ENCODE results near the gene KCNIP3.
"Not testable (repeated sequence)": the region's sequence is repeated elsewhere in the genome, so short reads cannot be mapped to it uniquely, and the experiment has no call there.

The KCNIP3 gene

DNA sequence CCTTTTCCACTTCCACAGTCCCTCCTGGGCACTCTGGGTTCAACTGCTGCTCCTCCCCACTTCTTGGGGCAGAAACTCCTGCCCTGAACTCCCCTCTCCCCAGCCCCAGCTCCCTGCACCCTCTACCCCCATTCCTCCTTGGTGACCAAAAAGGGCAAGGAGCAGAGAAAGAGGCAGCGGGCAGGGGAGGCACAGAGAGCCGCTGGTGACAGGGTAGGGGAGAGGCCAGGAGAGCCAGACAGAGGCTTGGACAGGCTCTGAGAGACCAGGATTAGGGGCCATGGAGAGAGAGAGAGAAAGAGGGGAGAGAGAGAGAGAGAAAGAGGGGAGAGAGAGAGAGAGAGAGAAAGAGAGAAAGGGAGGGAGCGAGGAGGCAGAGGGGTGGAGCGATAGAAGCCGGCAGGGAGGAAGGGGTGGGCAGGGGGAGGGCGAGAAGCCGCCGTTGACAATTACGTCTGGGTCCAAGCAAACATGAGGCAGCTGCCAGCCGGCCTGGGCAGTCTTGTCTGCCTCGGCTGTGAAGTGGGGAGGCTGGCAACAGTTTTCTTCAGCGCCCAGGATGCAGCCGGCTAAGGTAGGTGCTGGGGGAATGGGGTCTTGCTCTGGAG is at the start of gene KCNIP3:
TSS of gene KCNIP3 (plus strand) at position 468 of the 608 bp plus-strand sequence. CDS start at position 560, 92 bp downstream.
- DNase-seq (ENCODE audit: low read depth in 2 of 2): no peak

DNA sequence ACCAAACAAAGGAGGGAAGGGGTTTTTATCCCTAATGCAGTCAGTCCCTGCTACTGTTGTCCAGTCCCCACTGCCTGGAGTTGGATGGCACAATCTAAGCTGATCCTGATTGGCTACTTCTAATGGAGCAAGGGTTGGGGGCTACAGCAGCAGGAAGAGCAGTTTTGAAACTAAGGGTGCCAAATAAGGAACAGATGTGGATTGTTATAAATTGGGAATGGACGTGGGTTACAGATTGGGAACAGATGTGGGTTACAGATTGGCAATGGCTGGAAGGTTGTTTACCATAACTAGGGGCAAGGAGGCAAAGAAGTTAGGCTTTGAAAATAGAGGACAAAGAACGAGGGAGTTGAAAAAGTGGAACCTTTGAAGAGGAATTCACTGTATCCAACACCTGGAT is 38.9 kb upstream of the KCNIP3 start:
- DNase-seq (ENCODE audit: low read depth in 2 of 2): no peak

DNA sequence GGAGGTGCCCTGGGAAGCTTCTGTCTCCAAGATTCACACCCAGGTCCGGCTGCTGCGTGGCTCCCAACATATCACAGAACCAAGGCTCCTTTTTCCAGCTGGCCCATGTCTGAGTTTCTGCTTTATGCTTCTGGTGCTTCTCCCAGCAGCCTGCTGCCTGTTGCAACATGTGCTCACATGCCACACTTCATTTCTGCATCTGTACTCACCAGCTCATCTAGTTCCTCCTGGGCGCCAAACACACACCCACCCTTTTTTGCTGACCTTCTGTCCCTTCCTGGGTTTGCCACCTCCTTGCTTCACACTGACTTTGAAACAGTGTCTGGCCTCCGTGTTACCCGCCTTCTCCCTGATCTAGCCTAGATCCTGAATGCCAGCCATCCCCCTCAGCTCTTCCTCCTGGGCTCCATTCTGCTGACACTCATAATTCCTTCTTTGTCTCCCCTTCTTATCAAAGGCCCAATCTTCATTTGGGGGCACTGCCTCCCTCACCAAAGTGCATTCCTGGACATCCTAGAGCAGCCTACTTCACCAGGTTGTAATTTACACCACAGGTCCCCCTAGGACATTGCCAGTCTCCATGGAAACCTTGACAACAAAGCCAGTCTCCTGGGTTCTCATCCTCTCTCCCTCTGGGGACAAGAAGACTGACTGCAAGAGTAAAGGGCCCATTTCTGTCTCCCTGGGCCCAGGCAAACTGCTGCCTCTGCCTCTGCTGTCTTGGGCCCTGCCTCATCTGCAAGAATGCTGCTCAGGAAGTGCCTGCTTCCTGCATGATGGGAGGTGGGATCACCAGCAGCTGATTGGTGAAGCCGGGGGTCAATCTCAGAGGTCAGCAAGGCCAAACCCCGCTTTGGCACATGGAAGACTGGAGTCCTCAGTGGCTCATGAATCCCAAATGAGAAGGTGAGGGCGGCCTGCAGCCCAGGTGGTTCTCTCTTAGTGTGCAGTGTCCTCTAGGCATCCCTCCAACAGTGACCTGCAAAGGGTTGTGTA is 36.8 kb upstream of the KCNIP3 start:
- no peak for DNase-seq (ENCODE audit: low read depth in 2 of 2)

DNA sequence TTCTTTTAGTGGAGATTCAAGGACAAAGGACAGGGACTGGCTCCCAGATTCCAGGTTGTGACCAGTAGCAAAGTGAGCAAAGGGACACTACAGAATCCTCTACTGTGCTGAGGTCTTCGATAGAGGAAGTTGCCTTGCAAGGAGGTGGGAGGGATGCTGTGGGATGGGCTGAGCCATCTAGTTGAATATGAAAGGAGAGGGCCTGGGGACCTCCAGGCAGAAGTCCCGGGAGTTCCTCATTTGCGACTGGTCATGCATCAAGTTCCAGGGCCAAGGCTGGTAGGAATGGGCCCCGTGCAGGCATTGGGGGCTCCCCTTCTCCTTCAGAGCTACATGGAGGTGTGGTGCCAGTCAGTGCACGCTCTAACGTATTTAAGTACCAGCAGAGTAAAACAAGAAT is 35.5 kb upstream of the KCNIP3 start:
- no peak for DNase-seq (ENCODE audit: low read depth in 2 of 2)

DNA sequence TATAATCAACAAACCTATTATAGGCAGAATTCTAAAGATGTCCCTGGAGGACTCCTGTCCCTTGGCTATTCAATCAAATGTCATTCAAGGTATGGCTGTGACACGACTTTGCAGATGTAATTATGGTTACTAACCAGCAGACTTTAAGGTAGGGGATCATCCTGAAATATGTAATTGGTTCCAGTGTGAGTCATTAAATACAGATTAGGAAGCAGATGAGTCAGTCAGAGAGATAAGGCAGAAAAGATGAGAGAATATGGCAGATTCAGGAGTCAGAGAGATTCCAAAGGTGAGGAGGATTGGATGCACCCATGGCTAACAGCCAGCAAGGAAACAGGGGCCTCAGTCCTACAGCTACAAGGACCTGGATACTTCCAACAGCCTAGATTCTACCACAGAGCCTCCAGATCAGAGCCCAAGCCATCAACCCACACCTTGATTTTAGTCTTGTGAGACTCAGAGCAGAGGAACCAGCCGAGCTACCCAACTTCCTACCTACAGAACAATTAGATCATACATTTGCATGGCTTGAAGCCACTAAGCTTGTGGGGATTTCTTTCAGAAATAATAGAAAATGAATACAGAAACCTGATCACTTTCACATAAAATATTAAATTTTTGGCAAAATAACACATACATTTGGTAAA is 34.1 kb upstream of the KCNIP3 start:
- DNase-seq (ENCODE audit: low read depth in 2 of 2): no peak

DNA sequence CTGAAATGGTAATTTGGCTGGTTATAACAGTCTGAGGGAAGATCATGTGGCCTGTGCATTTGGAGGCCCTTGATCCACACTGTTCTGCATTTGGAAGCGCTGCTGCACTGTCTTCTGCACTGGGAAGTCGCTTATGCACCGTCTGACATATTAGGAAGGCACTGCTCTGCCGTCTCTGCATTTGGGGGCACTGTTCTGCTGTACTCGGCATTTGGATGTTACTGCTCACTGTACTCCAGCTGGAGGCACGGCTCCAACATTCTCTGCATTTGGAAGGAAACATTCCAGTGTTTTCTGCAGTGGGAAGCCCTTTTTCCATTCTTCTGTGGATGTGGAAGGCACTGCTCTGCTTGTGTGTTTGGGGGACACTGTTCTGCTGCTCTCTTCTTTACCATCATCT is 32.5 kb upstream of the KCNIP3 start:
- no peak for DNase-seq (ENCODE audit: low read depth in 2 of 2)

DNA sequence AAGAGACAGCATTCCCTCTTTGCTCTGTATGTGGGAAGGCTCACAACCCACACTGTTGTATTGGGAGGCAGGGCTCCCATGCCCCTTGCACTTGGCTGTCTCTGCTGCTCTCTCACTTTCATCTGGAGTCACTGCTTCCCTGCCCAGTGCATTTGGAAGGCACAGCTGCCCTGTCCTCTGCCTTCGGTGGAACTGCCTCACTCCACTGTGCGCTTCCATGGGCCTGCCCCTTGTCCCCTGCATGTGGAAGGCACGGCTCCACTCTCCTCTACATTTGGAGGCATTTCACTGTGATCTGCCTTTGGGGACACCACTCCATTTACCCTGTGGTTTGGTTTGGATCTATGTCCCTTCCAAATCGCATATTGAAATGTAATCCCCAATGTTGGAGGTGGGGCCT is 32.0 kb upstream of the KCNIP3 start:
- DNase-seq (ENCODE audit: low read depth in 2 of 2): no peak

DNA sequence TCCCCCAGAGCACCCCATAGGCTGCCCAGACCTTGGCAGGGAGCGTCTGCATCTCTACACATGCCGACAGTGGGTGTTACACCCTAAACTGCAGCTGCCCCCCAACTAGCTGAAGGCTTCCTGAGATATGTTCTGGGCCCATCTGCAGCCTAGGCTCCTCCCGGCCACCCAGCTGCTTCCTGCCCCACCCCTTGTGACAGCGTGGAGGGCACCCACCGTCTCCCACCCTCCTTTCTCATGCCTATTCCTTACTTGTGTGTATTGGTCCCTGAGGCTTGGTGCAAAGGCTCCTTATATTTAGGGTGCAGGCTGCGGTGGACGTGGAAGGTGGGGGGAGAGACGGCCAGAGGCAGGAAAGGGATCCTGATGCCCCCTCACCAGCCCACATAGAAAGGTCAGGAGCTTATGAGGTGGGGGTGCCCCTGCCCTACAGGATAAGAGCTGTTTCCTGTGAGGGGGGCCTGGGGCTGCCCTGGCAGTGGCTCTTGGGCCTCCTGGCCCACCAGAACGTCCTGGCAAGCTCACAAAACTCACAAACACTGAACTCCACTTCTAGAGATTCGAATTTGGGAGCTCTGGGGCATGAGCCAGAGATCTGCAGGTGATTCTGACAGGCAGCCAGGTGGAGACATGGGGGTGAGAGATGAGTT is 30.2 kb upstream of the KCNIP3 start:
- DNase-seq (ENCODE audit: low read depth in 2 of 2): no peak

DNA sequence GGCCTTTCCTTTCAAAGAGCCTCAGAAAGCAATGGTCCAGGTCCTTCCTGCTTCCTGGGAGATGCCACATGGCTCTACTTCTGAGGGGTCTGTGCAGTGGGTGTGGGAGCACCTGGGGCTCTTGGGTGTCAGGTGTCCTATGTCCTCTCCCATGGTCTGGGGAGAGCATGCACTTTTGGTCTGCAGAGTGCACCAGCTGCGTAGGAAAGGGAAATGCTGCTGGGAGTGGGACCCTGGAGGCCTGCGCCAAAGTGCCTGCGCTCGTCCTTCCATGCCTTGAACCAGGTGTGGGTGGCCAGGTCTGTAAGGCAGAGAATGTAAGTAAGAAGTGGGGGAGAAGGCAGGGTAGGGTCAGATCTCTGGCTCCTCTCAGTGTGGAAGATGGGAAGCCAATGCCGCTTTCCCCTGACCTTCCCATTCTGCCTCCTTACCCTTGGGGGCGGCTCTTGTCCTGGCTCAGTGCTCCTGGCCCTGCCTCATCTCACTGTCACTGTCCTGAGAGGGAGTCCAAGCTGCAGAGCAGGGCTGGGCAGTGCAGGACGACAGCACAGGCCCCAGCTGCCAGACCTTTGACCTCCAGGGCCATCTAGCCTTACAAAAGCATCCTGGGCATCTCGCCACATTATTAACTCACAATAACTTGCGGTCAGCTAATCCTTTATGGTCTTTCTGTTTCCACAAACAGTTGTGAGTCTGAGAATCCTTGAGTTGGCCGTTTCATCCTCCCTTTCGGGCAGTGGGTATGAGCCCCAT is 29.5 kb upstream of the KCNIP3 start:
- no peak for DNase-seq (ENCODE audit: low read depth in 2 of 2)

DNA sequence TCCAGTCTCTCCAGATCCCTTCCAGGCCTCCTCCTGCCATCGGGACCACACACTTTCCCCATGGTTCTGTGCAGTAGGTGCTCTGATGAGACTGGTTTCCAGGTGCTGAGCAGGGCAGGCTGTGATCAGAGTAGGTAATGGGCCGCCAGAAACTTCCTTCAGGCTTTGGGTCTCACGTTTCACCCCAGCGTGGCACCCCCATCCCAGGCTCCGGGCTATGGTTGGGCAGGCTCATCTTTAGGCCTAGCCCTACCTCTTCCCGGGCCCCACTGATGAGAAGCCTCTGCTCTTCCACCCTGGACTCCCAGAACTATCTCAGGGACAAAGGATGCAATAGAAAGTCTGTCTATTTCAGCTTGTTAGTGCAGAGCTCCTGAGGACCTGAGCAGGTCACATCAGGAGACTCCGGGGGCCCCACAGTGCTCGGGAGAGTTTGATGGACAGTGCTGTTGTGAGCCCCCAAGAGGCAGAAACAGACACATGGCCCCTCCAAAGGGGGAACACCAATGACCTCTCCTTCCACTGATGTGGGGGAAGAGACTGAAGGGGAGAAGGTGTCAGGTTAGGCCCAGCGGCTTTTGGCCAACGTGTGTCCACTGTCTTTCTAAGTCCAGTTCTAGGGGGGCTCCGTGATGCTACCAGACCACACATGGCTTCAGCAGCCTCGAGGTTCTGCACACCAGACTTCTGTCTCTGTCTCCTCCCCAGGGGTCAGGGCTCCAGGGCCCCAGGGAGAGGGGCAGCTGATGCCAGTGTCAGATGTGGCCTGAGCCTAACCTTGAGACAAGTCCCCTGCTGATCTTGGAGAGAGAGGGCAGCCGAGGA is 28.7 kb upstream of the KCNIP3 start:
- no peak for DNase-seq (ENCODE audit: low read depth in 2 of 2)

DNA sequence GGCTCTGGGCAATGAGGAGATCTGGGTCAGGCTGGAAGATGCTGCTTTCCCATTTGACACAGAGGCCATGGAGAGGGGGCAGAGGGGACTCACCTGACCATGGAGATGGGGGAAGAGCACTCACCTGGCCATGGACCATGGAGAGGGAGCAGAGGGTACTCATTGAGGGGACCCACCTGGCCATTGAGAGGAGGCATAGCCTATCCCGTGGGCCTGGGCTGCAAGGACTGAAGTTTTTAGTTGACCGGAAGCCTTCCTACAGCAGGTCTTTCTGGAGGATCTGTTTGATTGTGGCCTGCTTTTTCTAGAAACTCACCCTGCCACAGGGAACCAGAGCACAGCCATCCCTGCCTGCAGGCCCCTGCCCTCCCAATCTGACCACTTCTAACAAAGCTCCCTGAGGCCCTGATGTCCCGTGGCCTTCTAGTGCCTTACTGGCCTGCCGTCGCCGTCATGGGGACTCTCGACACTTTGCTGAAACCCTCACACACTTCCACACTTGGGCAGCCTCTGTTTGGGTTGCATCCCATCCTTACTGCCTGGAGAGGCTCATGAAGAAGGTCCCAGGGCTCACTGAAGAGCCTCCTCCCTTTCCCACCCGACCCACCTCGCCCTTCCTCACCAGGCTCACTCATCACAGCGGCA is 28.0 kb upstream of the KCNIP3 start:
- DNase-seq (ENCODE audit: low read depth in 2 of 2): no peak

DNA sequence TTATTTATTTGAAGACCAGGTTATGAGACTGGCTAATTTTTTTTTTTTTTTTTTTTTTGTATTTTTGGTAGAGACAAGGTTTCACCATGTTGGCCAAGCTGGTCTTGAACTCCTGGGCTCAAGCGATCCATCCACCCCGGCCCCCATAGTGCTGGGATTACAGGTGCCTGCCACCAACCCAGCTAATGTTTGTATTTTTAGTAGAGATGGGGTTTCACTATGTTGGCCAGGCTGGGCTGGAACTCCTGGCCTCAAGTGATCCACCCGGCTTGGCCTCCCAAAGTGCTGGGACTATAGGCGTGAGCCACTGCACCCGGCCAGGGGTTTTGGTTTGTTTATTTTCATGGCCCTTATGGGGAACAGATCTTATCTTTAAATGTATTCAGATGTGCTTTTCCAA is 27.4 kb upstream of the KCNIP3 start:
- not testable (repeated sequence) for DNase-seq (ENCODE audit: low read depth in 2 of 2)

DNA sequence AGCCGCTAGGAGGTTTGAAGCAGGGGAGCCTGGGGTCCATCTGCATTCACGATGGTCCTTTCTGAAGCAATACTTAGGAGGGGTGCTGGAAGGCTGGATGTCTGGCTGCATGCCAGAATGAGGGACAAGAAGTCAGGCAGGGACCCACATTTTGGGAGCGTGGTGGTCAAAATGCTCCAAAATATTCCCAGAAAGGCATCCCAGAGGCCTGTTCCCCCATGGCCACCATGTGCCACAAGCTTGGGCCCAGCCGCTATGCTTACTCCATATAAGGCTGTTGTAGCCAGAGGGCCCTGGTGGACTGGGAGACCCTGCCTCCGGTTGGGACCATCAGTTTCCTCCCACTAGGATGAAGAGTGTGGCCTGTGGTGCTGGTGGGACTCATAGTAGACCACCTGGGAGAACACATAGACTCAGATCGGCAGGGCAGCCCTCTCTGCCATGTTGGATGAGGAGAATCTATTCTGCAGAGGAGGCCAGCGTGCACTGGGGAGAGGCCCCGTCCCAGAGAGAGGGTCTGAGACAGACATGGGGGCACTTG is 26.5 kb upstream of the KCNIP3 start:
- DNase-seq (ENCODE audit: low read depth in 2 of 2): no peak

DNA sequence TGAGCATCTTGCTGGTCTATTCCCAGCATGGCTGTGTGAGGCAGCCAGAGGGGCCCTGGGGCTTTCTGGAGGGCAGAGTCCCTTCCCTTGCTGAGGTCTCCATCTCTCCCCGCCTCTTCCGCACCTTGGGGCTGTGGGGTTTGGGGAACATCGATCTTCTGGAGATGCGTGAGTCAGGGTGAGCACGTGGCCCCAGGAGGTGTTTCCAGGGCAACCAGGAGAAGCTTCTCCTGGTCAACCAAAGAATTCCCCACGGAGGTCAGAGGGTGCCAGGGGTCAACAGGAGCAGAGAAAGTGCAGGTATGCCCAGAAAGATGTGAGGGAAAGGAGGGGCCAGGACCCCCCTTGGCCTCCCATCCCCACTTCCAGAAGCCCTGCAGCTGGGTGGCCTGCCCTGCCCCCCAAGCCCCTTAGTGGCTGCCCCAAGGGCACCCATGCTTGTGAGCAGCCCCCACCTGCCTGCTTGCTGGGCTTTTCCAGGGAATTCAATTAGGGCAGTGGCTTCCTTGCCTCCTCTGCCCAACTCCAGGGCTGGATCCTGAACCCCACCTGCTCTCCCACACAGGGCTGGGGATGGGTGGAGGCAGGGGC is 25.7 kb upstream of the KCNIP3 start:
- DNase-seq (ENCODE audit: low read depth in 2 of 2): no peak

DNA sequence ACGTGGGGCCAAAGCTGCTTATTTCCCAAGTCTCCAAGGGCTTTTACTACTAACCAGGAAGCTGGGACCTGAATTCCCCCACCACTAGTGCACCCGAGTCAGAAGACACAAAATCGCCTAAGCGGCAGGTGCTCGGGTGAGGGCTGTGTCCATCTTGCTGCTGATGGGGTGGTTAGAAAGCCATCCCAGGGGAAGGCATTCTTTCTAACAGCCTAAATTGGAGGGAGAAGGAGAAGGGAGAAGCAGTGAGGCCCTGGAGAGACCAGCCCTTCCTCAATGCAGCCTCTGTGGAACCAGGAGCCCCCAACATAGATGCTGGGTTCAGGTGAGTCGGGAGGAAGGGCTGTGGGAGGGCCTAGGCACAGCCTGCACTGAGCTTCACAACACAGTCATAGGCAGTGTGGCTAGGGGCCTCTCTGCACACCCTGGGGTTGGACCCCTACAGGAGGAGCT is 24.8 kb upstream of the KCNIP3 start:
- no peak for DNase-seq (ENCODE audit: low read depth in 2 of 2)

DNA sequence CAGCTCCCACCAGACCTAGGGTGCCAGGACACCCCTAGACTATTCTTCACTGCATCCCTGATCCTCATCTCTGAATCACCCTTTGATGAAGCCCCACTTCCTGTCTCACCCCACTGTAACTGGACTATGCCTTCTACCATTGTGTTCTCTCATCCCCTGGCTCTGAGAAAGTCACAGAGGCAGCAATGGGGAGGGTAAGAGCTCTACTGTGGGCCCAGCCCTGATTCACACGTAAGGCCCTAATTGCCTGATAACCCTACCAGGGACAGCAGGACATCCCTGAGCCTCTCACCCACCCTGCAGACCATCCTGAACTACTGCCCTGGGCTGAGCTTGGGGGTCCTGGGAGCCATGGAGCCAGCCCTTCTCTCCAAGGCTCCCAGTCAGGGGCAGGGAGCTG is 24.4 kb upstream of the KCNIP3 start:
- DNase-seq (ENCODE audit: low read depth in 2 of 2): no peak

DNA sequence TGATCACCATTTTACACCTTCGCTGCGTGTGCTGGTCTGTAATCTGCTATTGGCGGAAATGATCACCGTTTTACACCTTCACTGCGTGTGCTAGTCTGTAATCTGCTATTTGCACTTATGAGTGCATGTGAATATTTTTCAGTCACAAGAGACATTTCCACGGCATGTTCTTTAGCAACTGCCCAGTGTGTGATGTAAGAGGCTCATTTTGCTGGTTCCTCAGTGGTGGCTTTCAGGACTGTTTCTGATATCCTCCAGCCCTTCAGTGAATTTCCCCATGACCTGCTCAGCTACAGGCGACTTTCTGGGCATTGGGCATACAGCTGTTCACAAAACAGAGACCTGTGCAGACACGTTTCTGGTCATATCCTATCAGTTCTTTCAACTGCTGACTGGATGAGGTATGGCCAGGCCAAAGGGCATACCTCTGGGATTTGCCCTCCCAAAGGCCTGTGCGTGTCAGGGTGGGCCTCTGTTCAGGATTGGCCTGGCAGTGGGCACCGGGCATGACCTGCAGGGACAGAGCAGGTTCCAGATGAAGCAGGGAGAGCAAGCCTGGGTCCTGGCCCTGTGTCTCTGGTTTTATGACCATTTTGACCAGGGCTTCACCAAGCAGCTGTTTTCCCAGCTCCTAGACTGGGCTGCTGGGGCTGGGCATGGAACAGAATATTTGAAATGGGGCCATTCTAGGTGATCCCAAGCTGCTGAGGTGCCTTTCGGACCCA is 23.4 kb upstream of the KCNIP3 start:
- DNase-seq (ENCODE audit: low read depth in 2 of 2): no peak

DNA sequence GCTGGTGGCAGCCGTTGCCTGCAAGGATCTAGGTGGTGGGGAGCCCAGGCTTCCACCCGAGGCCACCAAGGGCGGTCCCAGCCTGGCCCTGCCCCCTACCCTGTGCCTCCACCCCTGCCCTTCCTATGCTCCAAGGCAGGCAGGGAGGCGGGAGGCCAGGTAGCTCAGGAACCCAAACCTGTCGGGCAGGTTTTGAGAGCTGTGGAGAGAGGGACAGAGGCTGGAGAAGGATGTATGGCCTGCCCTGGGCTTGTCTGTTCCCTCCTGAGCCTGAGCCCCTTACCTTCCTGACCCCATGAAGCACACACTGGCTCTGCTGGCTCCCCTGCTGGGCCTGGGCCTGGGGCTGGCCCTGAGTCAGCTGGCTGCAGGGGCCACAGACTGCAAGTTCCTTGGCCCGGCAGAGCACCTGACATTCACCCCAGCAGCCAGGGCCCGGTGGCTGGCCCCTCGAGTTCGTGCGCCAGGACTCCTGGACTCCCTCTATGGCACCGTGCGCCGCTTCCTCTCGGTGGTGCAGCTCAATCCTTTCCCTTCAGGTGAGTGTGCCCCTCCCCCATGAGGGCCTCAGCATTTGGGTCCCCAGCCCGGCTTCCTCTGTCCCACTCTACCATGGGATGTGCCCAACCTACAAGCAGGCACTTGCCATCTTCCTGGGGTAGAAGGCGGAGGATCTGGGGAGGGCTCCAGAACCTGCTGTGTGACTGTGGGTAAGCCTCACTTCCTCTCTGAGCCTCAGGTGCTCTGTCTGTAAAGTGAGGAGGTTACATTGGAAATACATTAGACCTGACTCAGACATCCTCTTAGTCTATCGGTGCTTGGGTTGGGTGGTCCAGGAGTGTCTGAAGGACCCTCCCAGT is 22.6 kb upstream of the KCNIP3 start, which contains the start of gene PROM2:
TSS of gene PROM2 (plus strand) at position 159 of the 860 bp plus-strand sequence. CDS start at position 296, 137 bp downstream.
- DNase-seq (ENCODE audit: low read depth in 2 of 2): no peak
